Measurements from ENCODE around the gene MSMO1.

Gene MSMO1

DNA sequence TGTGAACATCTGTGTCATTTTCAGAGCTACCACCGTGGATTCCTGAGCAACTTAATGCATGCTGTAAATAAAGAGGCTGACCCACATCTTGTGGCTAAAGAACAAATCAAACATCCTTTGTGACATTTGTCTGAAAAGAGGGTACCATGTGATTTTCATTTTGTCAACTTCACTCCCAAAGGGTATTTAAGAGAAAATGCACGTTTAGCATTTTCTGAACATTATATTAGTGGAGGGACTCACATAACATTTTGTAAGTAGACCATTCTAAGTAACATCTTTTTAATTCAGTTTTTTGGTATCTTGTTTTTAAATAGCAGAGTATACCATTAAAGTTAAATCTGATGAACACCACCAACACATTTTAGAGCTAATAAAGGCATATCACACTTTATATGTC, 34.3 kb downstream of the MSMO1 start:
- no peak for DNase-seq

DNA sequence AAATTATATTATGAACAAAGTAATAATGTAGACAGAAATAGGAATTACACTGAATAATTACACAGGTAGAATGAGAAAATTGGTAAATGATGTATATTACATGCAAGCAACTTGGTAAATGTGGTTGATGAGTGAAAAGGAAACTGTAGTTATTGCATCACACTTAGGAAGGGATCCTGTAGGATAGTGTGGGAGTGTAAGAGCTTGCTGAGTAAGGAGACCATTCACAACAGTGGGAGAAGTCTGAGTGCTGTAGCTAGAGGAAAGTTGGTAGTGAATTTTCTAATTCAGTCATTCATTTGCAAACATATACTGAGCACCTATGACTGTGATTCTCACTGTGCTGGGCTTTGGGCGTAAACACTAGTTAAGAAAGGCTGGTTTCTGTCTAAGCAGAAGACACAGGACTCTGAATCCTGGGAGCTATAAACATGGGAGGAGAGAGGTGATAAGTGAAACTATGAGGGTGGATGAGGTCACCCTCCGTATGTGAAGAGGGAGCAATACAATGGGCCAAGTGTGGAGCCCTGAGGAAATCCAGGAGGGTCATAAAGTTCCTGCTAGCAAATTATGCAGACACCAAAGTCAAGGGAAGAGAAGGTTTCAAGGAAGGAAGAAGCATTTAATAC, 37.1 kb downstream of the MSMO1 start:
- no peak for DNase-seq

DNA sequence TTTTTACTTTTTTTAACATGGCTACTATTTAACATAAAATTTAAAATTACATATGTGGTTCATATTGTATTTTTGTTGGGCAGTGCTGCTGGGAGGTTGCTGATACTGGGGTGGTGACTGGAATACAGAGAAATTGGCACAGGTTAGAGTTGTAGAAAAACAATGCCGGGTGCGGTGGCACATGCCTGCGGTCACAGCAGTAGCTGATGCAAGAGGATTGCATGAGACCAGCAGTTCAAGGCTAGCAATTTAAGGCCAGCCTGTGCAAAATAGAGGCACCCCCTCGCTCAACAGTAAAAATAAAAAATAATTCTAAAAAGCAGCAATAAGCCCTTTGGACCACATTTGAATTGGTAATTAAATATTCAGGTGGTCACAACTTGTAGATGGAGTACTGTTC, 39.6 kb downstream of the MSMO1 start:
- DNase-seq, result no peak

DNA sequence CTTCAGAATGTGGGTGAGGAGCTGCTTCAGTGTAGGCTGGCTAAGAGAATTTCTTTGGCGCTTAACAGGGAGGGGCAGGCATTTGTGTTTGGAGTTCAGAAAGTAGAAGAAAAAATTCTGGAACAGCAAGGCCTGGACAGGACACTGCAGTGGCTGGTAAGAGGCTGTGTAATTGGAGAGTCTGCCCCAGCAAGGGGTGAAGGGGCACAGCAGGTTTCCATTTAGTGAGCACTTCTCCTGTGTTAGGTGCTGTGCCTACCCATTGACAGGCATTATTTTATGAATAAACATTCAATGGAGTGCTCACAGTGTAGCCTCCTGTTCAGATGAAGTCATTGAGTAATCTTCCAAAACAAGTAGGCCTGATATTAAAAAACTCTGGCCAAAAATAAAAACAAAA, 40.6 kb downstream of the MSMO1 start:
- no peak for DNase-seq

DNA sequence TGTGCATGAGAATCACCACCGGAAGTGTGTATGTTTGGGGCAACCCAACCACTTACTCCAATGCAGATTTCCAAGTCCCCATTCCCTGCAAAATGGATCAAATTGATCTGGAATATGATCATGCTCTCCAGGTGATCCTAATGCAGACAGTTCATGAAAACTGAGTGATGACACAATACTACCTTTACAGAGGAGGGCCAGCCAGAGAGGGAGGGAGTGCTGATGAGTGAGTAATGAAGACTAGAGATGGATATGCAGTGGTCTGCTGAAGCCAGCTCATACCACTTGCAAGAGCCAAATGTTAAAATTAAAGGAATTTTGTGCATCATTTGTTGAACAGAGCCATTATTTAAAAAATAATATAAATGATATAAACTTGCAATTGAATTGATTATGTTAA, 41.1 kb downstream of the MSMO1 start:
- no peak for DNase-seq

DNA sequence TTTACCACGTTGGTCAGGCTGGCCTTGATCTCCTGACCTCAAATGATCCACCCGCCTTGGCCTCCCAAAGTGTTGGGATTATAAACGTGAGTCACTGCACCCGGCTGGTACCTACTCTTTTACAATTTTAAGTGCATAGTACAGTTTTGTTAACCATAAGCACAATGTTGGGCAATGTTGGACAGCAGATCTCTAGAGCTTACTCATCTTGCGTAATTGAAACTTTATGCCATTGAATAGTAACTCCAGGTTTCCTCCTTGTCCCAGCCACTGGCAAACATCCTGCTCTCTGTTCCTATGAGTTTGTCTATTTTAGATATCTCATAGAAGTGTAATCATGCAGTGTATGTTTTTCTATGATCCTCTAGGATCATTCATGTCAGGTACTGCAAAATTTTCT, 42.1 kb downstream of the MSMO1 start:
- no peak for DNase-seq

DNA sequence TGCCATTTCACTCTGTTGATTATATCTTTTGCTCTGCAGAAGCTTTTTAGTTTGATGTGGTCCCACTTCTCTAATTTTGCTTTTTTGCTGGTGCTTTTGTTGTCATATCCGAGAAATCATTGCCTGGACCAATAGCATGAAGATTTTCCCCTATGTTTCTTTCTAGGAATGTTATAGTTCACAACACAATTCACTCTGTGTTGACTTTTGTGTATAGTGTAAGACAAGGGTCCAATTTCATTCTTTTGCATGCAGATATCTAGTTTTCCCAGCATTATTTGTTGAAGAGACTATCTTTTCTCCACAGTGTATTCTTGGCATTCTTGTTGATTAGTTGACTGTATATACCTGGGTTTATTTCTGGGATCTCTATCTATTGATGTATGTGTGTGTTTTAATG, 43.1 kb downstream of the MSMO1 start:
- DNase-seq, result no peak

DNA sequence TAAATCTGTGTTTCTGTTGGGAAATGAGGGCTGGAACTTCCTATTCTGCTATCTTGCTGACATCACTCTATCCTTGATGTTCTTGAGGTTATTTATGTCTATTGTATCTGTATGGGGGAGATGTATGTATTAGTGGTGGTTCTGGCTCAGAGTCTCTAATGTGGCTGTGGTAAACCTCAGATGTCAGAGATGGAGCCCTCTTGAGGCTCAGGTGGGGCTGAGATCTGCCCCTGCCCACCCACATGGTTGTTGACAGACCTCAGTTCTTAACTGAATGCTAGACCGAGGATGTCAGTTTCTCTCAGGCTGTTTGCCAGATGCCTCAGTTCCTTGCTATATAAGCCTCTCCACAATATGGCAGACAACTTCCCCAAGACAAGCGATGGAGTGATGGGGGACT, 48.0 kb downstream of the MSMO1 start:
- no peak for DNase-seq

DNA sequence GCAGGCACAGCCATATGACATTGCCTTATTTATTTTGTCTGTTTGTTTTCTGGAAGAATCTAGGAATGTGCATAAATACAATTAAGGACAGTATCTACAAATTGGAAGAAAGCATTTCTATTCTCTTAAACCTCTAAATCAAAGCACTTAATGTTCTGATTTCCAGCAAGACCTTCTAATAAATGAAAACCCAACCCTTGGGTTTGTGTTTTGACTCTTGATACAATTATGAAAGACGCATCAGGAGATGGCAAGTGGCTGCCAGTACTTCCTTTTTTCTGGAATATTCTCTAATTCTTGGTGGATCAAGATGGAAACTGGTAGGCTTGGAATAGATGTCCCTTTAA, 50.9 kb downstream of the MSMO1 start:
- DNase-seq, result no peak

DNA sequence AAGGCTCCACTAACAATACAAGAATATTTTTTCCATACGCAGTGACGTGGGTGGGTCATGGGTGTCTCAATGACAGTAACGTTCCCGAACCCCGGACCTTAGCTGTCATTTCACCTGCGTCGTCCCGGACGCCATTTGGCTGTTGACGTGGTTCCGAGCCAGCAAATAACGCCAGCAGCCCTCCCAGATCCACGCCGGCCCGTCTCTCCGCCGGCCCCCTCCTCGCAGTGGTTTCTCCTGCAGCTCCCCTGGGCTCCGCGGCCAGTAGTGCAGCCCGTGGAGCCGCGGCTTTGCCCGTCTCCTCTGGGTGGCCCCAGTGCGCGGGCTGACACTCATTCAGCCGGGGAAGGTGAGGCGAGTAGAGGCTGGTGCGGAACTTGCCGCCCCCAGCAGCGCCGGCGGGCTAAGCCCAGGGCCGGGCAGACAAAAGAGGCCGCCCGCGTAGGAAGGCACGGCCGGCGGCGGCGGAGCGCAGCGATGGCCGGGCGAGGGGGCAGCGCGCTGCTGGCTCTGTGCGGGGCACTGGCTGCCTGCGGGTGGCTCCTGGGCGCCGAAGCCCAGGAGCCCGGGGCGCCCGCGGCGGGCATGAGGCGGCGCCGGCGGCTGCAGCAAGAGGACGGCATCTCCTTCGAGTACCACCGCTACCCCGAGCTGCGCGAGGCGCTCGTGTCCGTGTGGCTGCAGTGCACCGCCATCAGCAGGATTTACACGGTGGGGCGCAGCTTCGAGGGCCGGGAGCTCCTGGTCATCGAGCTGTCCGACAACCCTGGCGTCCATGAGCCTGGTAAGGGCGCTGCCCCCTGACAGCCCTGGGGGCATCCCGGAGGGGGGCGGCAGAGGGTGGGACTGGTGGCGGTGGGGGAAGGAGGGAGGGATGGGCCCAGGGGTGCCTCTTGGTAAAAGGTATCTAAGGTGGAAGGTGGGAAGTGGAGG, 51.5 kb downstream of the MSMO1 start, which contains the start of gene CPE:
Gene CPE (plus strand): TSS at position 264 of the 933 bp plus-strand sequence. CDS start 214 bp downstream, at position 478.
- peak; percentile 57 for DNase-seq

DNA sequence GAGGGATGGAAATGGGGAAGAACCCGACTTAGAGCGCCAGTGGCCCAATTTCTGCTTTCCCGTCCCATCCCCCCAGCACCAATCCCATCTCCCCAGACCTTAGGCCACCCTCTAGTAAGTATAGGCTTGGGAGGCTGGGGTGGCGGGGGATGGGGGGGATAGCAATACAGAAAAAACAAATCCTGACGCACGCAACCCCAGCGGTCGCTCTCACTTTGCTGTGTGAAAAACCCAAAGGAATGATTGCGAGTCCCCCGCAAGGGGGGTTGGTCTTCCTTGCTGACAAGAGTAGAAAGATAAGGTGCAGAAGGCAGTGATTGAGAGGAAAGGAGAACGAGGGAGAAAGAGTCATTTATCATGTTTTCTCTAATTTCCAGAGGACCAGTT, 52.2 kb downstream of the MSMO1 start:
- no peak for DNase-seq

DNA sequence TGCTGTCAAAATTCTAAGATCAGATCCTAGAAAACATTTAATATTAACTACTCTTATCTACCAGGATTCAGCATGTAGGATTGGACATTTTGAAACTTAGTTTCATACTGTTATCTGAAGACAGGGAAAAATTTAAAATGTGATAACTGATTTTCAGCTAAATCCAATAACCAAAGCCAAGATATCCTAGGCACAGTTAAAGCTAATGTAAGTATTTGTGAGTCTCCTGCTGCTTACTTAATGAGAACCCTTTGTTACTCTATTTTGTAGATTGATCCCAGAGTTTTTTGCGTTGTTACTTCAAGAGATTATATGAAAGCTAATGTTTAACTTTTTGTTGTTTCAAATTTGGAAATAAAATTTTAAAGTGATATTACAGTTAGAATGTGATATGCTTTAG, 53.3 kb downstream of the MSMO1 start:
- no peak for DNase-seq

DNA sequence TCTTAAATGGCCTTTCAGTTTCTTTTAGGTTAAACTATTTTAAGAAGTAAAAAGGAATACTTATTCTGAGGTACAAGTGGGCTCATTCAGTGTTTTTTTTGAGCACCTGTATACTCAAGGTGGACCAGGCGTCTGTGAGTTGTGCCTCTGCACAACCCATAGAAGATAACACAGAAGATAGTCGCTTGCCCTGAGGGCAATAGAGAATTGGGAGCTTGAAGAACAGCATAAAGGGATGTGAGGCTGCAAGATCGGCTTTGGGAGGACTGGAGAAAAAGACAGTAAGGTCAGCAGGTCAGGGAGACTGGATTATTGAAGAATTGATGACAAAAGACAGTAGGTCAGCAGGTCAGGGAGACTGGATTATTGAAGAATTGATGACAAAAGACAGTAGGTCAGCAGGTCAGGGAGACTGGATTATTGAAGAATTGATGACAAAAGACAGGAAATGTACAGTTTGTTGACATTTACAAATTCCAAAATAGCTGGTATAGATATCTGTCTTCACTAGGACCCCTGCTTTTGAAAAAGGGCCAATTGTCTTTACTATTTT, 54.4 kb downstream of the MSMO1 start:
- DNase-seq, result no peak

DNA sequence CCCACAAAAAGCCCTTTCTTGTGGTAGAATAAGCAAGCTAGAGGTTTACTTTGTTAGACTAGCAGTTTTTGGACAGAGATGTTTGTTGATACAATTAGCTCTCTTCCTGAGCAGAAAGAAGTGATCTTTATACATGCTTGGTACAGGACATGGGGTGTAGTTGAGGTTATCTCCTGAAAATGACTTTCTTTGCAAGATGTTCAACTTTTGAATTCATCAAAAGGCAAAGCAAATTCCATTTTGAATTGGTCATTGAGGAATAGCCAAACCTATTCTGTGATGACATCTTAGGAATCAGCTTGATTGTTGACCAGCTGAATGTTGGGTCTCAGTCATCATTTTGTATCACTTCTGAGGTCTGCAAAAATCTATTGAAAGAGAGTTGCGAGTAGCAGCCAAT, 55.2 kb downstream of the MSMO1 start:
- no peak for DNase-seq

DNA sequence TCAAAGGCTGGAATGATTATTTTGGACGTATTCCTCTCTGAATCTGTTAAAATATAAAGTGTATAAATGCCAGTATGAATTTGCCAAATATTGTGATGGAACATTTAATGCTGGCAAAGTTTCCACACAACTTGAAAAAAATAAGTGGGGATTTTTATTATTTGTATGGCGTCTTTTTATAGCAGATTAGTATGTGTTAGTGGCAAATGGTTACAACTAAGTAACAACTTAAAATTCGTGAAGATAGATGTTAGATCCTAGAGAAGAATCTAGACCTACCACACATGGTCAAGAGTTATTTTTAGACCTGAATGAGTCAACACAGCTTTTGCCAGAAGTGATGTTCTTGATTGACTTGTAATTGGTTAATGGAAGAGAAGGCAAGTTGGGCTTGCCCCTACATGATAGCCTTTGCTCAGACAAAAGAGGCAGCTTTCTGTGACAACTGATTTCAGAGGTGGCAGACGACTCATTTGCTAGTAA, 56.2 kb downstream of the MSMO1 start:
- no peak for DNase-seq

DNA sequence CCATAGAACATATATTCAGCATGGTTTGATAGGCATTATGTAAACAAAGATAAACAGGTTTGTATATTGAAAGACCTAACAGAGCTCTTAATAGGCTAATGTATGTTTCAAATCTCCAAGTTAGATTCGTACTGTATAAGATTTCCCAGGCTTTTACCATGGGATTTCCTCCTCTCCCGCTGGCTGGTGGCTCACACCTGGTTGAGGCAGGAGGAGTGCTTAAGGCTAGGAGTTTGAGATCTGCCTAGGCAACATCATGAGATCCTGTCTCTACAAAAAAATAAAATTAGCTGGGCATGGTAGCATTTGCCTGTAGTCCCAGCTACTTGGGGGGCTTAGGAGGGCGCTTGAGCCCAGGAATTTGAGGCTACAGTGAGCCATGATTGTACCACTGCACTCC, 56.7 kb downstream of the MSMO1 start:
- DNase-seq, result no peak

DNA sequence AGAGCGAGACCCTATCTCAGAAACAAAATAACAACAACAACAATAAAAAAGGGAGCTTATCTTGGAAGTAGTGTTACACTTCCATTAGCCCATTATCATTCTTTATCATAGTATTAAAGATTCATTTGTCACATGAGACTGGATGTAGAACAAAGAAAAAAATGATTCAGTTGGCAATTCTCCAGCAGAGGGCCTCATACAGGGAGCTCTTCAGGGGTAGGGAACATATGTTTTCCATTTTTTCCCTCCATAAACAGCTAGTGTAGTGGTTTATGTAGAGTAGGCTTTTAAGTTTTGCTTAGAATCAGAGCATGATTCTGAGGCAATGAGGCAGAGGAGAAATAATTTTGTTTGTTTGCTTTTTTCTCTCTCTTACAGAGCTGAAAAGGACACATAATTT, 57.1 kb downstream of the MSMO1 start:
- no peak for DNase-seq

DNA sequence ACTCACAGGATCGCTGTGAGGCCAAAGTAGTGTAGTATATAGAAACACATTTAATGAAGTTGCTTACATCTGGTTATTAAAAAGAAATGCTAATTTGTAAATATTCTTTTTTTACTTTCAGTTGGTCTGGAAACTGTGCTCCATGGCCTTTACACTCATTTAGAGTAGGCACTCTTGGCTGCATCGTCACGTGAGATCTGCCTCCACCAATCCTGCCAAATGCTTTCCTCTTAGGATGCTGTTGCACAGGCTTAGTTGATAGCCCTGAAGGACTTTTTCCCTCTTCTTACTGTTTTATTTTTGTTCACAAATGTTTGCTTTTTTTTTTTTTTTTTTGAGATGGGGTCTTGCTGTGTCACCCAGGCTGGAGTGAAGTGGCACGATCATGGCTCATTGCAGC, 57.7 kb downstream of the MSMO1 start:
- DNase-seq, result no peak

DNA sequence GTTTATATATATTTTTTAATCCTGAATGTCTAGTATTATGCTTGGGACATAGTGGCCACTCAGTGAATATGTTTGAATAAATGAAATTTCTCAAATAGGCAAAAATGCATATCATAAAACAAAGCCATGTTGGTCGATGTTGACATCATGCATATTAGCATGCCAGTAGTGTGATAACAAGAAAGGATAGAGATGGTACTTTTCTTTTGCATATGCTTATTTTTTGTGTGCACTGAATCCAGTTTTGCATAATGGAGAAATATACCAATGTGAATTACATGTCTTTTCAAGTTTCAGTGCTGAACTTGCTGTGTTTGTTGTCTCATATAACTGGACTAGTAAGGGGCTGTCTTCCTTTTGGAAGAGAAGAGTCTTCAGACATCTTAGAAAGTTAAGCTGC, 58.9 kb downstream of the MSMO1 start:
- no peak for DNase-seq

DNA sequence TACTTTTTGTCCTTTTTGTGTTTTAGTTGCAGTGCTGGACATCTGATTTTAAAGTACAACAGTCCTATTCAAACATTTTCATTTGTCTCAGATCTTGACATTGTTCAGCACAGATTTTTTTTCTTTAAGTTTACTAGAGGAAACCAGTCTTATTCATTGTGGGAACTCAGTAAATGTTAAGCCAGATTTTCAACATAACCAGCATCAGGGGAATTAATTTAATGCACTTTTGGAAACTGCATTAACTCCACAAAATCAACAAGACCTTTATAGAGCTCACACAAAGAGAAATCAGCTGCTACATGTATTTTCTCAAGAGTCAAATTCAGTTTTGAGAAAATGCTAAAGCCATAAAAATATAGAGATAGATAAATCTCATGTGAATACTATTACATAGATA, 61.3 kb downstream of the MSMO1 start:
- DNase-seq, result no peak

All from CD4-positive, alpha-beta T cell treated with Interferon gamma for 1 hour (primary cell).